HG03521 (cell line): ENCODE data around the gene ENTPD8.
"Not testable (repeated sequence)": the region's sequence is repeated elsewhere in the genome, so short reads cannot be mapped to it uniquely, and the experiment has no call there.

ENCODE experiments used
- ATAC-seq: cut with Tn5 transposase; IDR thresholded peaks from one replicate; pipeline ENCODE4 v1.9.1; 2021; ENCODE audit warnings: mild to moderate bottlenecking, moderate library complexity; ENCODE audit not compliant: unreplicated experiment

ENTPD8 gene

GRCh38 chr9:137477778-137478612, 36.8 kb upstream of the ENTPD8 start:
- ATAC-seq, result no peak

- no peak for ATAC-seq
Observed at GRCh38 chr9:137476856-137477255, 35.7 kb upstream of the ENTPD8 start.

- ATAC-seq, result no peak
Observed at GRCh38 chr9:137475666-137476065, 34.5 kb upstream of the ENTPD8 start.

GRCh38 chr9:137474271-137474670, 33.1 kb upstream of the ENTPD8 start:
- no peak for ATAC-seq

GRCh38 chr9:137470785-137471184, 29.6 kb upstream of the ENTPD8 start:
- ATAC-seq, result no peak

GRCh38 chr9:137467896-137468295, 26.7 kb upstream of the ENTPD8 start:
- ATAC-seq, result no peak

- no peak for ATAC-seq
Observed at GRCh38 chr9:137467161-137467581, 26.0 kb upstream of the ENTPD8 start.

GRCh38 chr9:137466389-137467085, 25.4 kb upstream of the ENTPD8 start:
- not testable (repeated sequence) for ATAC-seq

GRCh38 chr9:137465720-137466388, 24.7 kb upstream of the ENTPD8 start:
- no peak for ATAC-seq

GRCh38 chr9:137465000-137465719, 24.0 kb upstream of the ENTPD8 start:
- no peak for ATAC-seq

- ATAC-seq, result no peak
Observed at GRCh38 chr9:137464291-137464999, 23.3 kb upstream of the ENTPD8 start.

GRCh38 chr9:137463931-137464290, 22.8 kb upstream of the ENTPD8 start:
- no peak for ATAC-seq

GRCh38 chr9:137462986-137463930, 22.1 kb upstream of the ENTPD8 start:
- no peak for ATAC-seq

- no peak for ATAC-seq
Observed at GRCh38 chr9:137462396-137462985, 21.3 kb upstream of the ENTPD8 start.

- ATAC-seq, result peak; percentile 52
Observed at GRCh38 chr9:137461663-137462395, 20.7 kb upstream of the ENTPD8 start.

- no peak for ATAC-seq
Observed at GRCh38 chr9:137461316-137461662, 20.1 kb upstream of the ENTPD8 start.

- ATAC-seq, result no peak
Observed at GRCh38 chr9:137460363-137461315, 19.5 kb upstream of the ENTPD8 start.
